ENCODE results near the gene CGNL1. TPM values are rescaled to one million over a fixed set of nuclear protein-coding genes. Genes with fewer than 3 reads are reported as not detected.

The CGNL1 gene
- polyA plus RNA-seq, 1 of the 3 experiments (the other 2 are of a cell fraction): 0.23 TPM

GRCh38 chr15:57493351-57493750 lies 117.0 kb downstream of the CGNL1 start:
- peaks cover 0 to 14% of the 10 kb centered on the region in 2 experiments; a peak in 1 of 4 replicates for H3K4me1 ChIP-seq (ENCODE audit: control insufficient read depth in 1 of 2, insufficient read depth in 2 of 2, low read depth in 1 of 2, low read length in 1 of 2)
- TF ChIP-seq MAX (IDR thresholded peaks at IDR 0.05; ENCODE audit: low read depth) (no peak), CTCF (IDR thresholded peaks at IDR 0.05) (no peak), ZBTB33 (IDR thresholded peaks at IDR 0.05; ENCODE audit: borderline replicate concordance, low read depth) (no peak), NFIC (IDR thresholded peaks at IDR 0.05; ENCODE audit: borderline replicate concordance) (no peak), EZH2phosphoT487 (IDR thresholded peaks at IDR 0.05; ENCODE audit: borderline replicate concordance, low read depth) (no peak), USF2 (IDR thresholded peaks at IDR 0.05; ENCODE audit: borderline replicate concordance, low read depth, low read length) (no peak), EP300 (IDR thresholded peaks at IDR 0.05; ENCODE audit: borderline replicate concordance in 1 of 2, low read depth in 1 of 2, low read length in 1 of 2) (no peak), IRF3 (IDR thresholded peaks at IDR 0.05; ENCODE audit: low read depth, low read length) (no peak), POLR2AphosphoS5 (IDR thresholded peaks at IDR 0.05; ENCODE audit: low read depth, low read length) (no peak), TEAD4 (IDR thresholded peaks at IDR 0.05; ENCODE audit: borderline replicate concordance, insufficient read depth) (no peak), GABPA (IDR thresholded peaks at IDR 0.05; ENCODE audit: low read depth) (no peak), GATA2 (CRISPR knock-in tag; IDR thresholded peaks at IDR 0.05) (no peak), TCF12 (IDR thresholded peaks at IDR 0.05) (no peak), RAD21 (IDR thresholded peaks at IDR 0.05; ENCODE audit: low read length) (no peak)
- CTCF ChIA-PET: interaction anchor here (3.2 kb wide), 1 partner anchor 153 kb away, joined by 12 read pairs; no protein-coding TSS in a partner anchor
- no peaks in the 10 kb centered on the region for H3K27me3 ChIP-seq (ENCODE audit: insufficient read depth)
- POLR2A ChIA-PET: no interaction called here
- no peaks in the 10 kb centered on the region for H3K79me2 ChIP-seq (ENCODE audit: insufficient read depth)
- H3K4me2 ChIP-seq: no peak overlapping the region
- no peaks in the 10 kb centered on the region for H3K9me2 ChIP-seq
- no peak overlapping the region for H3K9ac ChIP-seq
- 87% methylated on average over 4 of the region's 4 CpGs for WGBS (ENCODE audit: low lambda C conversion rate)
- H3K36me3 ChIP-seq (replicated peaks in 1 of 2; ENCODE audit: control insufficient read depth in 1 of 2, insufficient read depth in 2 of 2, low read length in 1 of 2): no peaks in the 10 kb centered on the region
- H3K4me3 ChIP-seq (ENCODE audit: low read depth in 2 of 2, low read length in 1 of 2): no peak overlapping the region
- no peaks in the 10 kb centered on the region for H4K20me1 ChIP-seq (ENCODE audit: insufficient read depth)
- no peak overlapping the region for H2AFZ ChIP-seq (ENCODE audit: low read depth)
- no peak for DNase-seq
- no peaks in the 10 kb centered on the region for H3K9me3 ChIP-seq
- H3F3A ChIP-seq (replicated peaks; ENCODE audit: insufficient read depth): no peaks in the 10 kb centered on the region
- H3K27ac ChIP-seq (ENCODE audit: low read depth in 2 of 2, low read length in 1 of 2): no peak overlapping the region
